HCT116 (cell line): Measurements from ENCODE around the gene PLK1. TPM values are rescaled to one million over a fixed set of nuclear protein-coding genes. Genes with fewer than 3 reads are reported as not detected.
"Not testable (repeated sequence)": the region's sequence is repeated elsewhere in the genome, so short reads cannot be mapped to it uniquely, and the experiment has no call there.

Experiments
- ATAC-seq: fragments of 200-7000 bp; cut with Tn5 transposase; 2 replicates; pipeline ENCODE4 v1.9.1; 2020; ENCODE audit warnings: mild to moderate bottlenecking, moderate library complexity
- BruUV-seq: library from RNA; stranded (reverse); fragments of 400-500 nt; replicated peaks from 2 replicates; lab custom pipeline; 2021; lab: Mats Ljungman, UMichigan
- CTCF ChIA-PET: fragments of 300-600 bp; sonication (Branson Sonifier 250); formaldehyde crosslinking; loops from one replicate; lab custom pipeline; 2021; ENCODE audit warnings: antibody characterized with exemption; lab: Charles Lee
- POLR2A ChIA-PET: fragments of 300-600, 350-600 bp; sonication (Branson Sonifier 250); formaldehyde crosslinking; loops from one replicate; lab custom pipeline; 2021; ENCODE audit warnings: antibody characterized with exemption; lab: Charles Lee
- RAD21 ChIA-PET, 2 experiments: fragments of 300-600 bp; sonication (Branson Sonifier 250); formaldehyde crosslinking; loops; one replicate each; lab custom pipeline; 2023; ENCODE audit warnings: low total read pairs in 2 of 2; ENCODE audit not compliant: uncharacterized antibody in 2 of 2, unreplicated experiment in 2 of 2, low non-redundant PET in 1 of 2; lab: Charles Lee
- DNase-seq: peaks from one replicate; pipeline ENCODE4 v3.0.0-alpha.2; 2010; ENCODE audit warnings: low read depth, low spot score
- H2AFZ ChIP-seq: fragments of 200-600 bp; shearing (Covaris generic), sonication (generic); 2 replicates; pipeline ENCODE4 v1.6.1; 2017; ENCODE audit warnings: low read depth, mixed run types, mixed read lengths, antibody characterized with exemption, low read length; ENCODE audit not compliant: poor library complexity, severe bottlenecking
- H3K27ac ChIP-seq: 2 replicates; pipeline ENCODE4 v1.5.1; 2012; ENCODE audit warnings: low read depth, low read length
- H3K27me3 ChIP-seq: fragments of 200-600 bp; sonication (generic); 2 replicates; pipeline ENCODE4 v1.6.1; 2016; ENCODE audit warnings: mixed run types, low read length, mixed read lengths; ENCODE audit not compliant: insufficient read depth
- H3K36me3 ChIP-seq, 2 experiments: fragments of 200-500 bp in 1 of 2; fragments of 200-600 bp in 1 of 2; sonication (Bioruptor generic) in 1 of 2; sonication (generic) in 1 of 2; 2 replicates each; pipeline versions ENCODE4 v1.5.1 to v1.6.1; 2014 to 2016; ENCODE audit warnings: low read length in 2 of 2, inconsistent platforms in 1 of 2, mixed read lengths in 1 of 2, mixed run types in 1 of 2; ENCODE audit not compliant: insufficient read depth in 2 of 2, control insufficient read depth in 1 of 2
- H3K4me1 ChIP-seq, 2 experiments: fragments of 200-600 bp in 1 of 2; sonication (generic) in 1 of 2; 2 replicates each; pipeline versions ENCODE4 v1.5.1 to v1.6.1; 2012 to 2017; ENCODE audit warnings: low read length in 2 of 2, inconsistent platforms in 1 of 2, mild to moderate bottlenecking in 1 of 2, mixed read lengths in 1 of 2, mixed run types in 1 of 2, moderate library complexity in 1 of 2; ENCODE audit not compliant: insufficient read depth in 2 of 2, control insufficient read depth in 1 of 2
- H3K4me2 ChIP-seq: fragments of 200-600 bp; sonication (generic); 2 replicates; pipeline ENCODE4 v1.6.1; 2017; ENCODE audit warnings: mixed run types, low read length, mixed read lengths
- H3K4me3 ChIP-seq, 2 experiments: fragments of 200-600 bp in 1 of 2; sonication (generic) in 1 of 2; replicated peaks in 1 of 2; 2 replicates each; pipeline ENCODE4 v1.5.1; 2011 to 2016; ENCODE audit warnings: low read length in 2 of 2, control low read depth in 1 of 2, low read depth in 1 of 2, mild to moderate bottlenecking in 1 of 2, mixed read lengths in 1 of 2, mixed run types in 1 of 2
- H3K79me2 ChIP-seq: fragments of 200-600 bp; sonication (generic); 2 replicates; pipeline ENCODE4 v1.6.1; 2017; ENCODE audit warnings: mild to moderate bottlenecking, mixed run types, low read length, moderate library complexity, mixed read lengths; ENCODE audit not compliant: insufficient read depth
- H3K9ac ChIP-seq: fragments of 200-600 bp; sonication (generic); 2 replicates; pipeline ENCODE4 v1.6.1; 2016; ENCODE audit warnings: low read length, mixed read lengths
- H3K9me2 ChIP-seq: fragments of 200-600 bp; sonication (generic), shearing (Covaris generic); 2 replicates; pipeline ENCODE4 v1.6.1; 2017; ENCODE audit warnings: mixed run types, mild to moderate bottlenecking, moderate library complexity; ENCODE audit not compliant: insufficient read depth
- H3K9me3 ChIP-seq, 2 experiments: fragments of 200-500 bp in 1 of 2; fragments of 200-600 bp in 1 of 2; sonication (Bioruptor generic) in 1 of 2; sonication (generic) in 1 of 2; 2 replicates each; pipeline ENCODE4 v1.6.1; 2014 to 2017; ENCODE audit warnings: low read length in 2 of 2, mixed read lengths in 2 of 2, inconsistent platforms in 1 of 2, low read depth in 1 of 2, mild to moderate bottlenecking in 1 of 2, mixed run types in 1 of 2, moderate library complexity in 1 of 2; ENCODE audit not compliant: control insufficient read depth in 1 of 2, insufficient read depth in 1 of 2
- H4K20me1 ChIP-seq: fragments of 200-600 bp; sonication (generic), shearing (Covaris generic); 2 replicates; pipeline ENCODE4 v1.6.1; 2017; ENCODE audit warnings: mixed run types, mild to moderate bottlenecking, moderate library complexity; ENCODE audit not compliant: insufficient read depth
- CBX3 ChIP-seq: IDR thresholded peaks from 2 replicates; pipeline ENCODE4 v1.6.1; 2012; ENCODE audit warnings: low read depth
- CEBPB ChIP-seq: IDR thresholded peaks from 2 replicates; pipeline ENCODE4 v1.6.1; 2012; ENCODE audit warnings: low read depth
- EGR1 ChIP-seq: IDR thresholded peaks from 2 replicates; pipeline ENCODE4 v1.6.1; 2012; ENCODE audit warnings: low read depth
- ELF1 ChIP-seq: IDR thresholded peaks from 2 replicates; pipeline ENCODE4 v1.6.1; 2012; ENCODE audit warnings: low read depth, borderline replicate concordance
- EZH2 ChIP-seq: fragments of 200-600 bp; sonication (generic); IDR thresholded peaks from 2 replicates; pipeline ENCODE4 v1.6.1; 2017; ENCODE audit warnings: antibody characterized with exemption, mixed run types
- EZH2phosphoT487 ChIP-seq: fragments of 200-600 bp; IDR thresholded peaks from 2 replicates; pipeline ENCODE4 v1.6.1; 2018; ENCODE audit warnings: antibody characterized with exemption, borderline replicate concordance
- FOSL1 ChIP-seq: IDR thresholded peaks from 2 replicates; pipeline ENCODE4 v1.6.1; 2012; ENCODE audit warnings: low read depth
- JUND ChIP-seq: IDR thresholded peaks from 2 replicates; pipeline ENCODE4 v1.6.1; 2012
- MAX ChIP-seq: IDR thresholded peaks from 2 replicates; pipeline ENCODE4 v1.6.1; 2012
- POLR2AphosphoS5 ChIP-seq: IDR thresholded peaks from 2 replicates; pipeline ENCODE4 v1.6.1; 2011; ENCODE audit warnings: mild to moderate bottlenecking, low read depth, low read length, moderate library complexity
- RAD21 ChIP-seq: IDR thresholded peaks from 2 replicates; pipeline ENCODE4 v1.6.1; 2012; ENCODE audit warnings: low read depth, mild to moderate bottlenecking
- SIN3A ChIP-seq: IDR thresholded peaks from 2 replicates; pipeline ENCODE4 v1.6.1; 2012; ENCODE audit warnings: low read depth
- SP1 ChIP-seq: IDR thresholded peaks from 2 replicates; pipeline ENCODE4 v1.6.1; 2012; ENCODE audit warnings: low read depth
- SRF ChIP-seq: IDR thresholded peaks from 2 replicates; pipeline ENCODE4 v1.6.1; 2012; ENCODE audit warnings: low read depth
- TCF7L2 ChIP-seq: IDR thresholded peaks from 2 replicates; pipeline ENCODE4 v1.7.0; 2011; ENCODE audit warnings: borderline replicate concordance, inconsistent platforms; ENCODE audit not compliant: insufficient read depth, insufficient read length; ENCODE audit errors: extremely low read depth
- YY1 ChIP-seq: IDR thresholded peaks from 2 replicates; pipeline ENCODE4 v1.6.1; 2011; ENCODE audit warnings: low read length, low read depth, moderate library complexity, mild to moderate bottlenecking; ENCODE audit not compliant: insufficient replicate concordance; ENCODE audit errors: extremely low read depth
- ZBTB33 ChIP-seq: IDR thresholded peaks from 2 replicates; pipeline ENCODE4 v1.6.1; 2011; ENCODE audit warnings: mild to moderate bottlenecking, low read length, moderate library complexity; ENCODE audit not compliant: insufficient replicate concordance; ENCODE audit errors: extremely low read depth
- ZFX ChIP-seq: fragments of 450-650 bp; IDR thresholded peaks from 2 replicates; pipeline ENCODE4 v1.6.1; 2017
- intact Hi-C: fragments of 100-400 bp; cut with micrococcal nuclease; formaldehyde crosslinking; loops from 2 replicates; pipeline ENCODE4 v1.10.0; 2022
- total RNA-seq: library from RNA; stranded (reverse); gene quantifications from one replicate; pipeline ENCODE4 v1.2.1, GENCODE V29; 2021; ENCODE audit not compliant: unreplicated experiment

Gene PLK1
- total RNA-seq, 1 experiment from 2014 or later, result 144 TPM

- RAD21 ChIA-PET, result no interaction called here
- DNase-seq (no peak), ATAC-seq (no peak)
- H3K9me3 ChIP-seq, result no peaks in the 10 kb centered on the region
- H3K4me3 ChIP-seq, result no peak overlapping the region
- H4K20me1 ChIP-seq, result no peaks in the 10 kb centered on the region
- no peak for TF ChIP-seq EGR1
- TF ChIP-seq MAX, result no peak
- no peak for TF ChIP-seq ZFX
- no peak for TF ChIP-seq ZBTB33
- TF ChIP-seq RAD21, result no peak
- TF ChIP-seq EZH2phosphoT487, result no peak
- no peak for TF ChIP-seq JUND
- no peak for TF ChIP-seq SP1
- TF ChIP-seq EZH2, result no peak
- TF ChIP-seq YY1, result no peak
- TF ChIP-seq TCF7L2, result no peak
- TF ChIP-seq SIN3A, result no peak
- no peak for TF ChIP-seq FOSL1
- TF ChIP-seq SRF, result no peak
- no peak for TF ChIP-seq CBX3
- TF ChIP-seq ELF1, result no peak
- TF ChIP-seq CEBPB, result no peak
- TF ChIP-seq POLR2AphosphoS5, result no peak
- POLR2A ChIA-PET, result no interaction called here
- no peaks in the 10 kb centered on the region for H3K9me2 ChIP-seq
- intact Hi-C loops, result no loop called here
- H3K9ac ChIP-seq, result no peak overlapping the region
- H3K4me2 ChIP-seq, result no peak overlapping the region
- no peaks in the 10 kb centered on the region for H3K4me1 ChIP-seq
- H2AFZ ChIP-seq, result no peak overlapping the region
- CTCF ChIA-PET, result no interaction called here
- no peaks in the 10 kb centered on the region for H3K27me3 ChIP-seq
- no peak overlapping the region for H3K27ac ChIP-seq
- no TSS peak for BruUV-seq
- H3K79me2 ChIP-seq, result no peaks in the 10 kb centered on the region
- H3K36me3 ChIP-seq, result no peaks in the 10 kb centered on the region
Observed at GRCh38 chr16:23716484-23716883, 37.8 kb downstream of the PLK1 start.

- intact Hi-C loops, DNase-seq, H2AFZ ChIP-seq, ATAC-seq, H4K20me1 ChIP-seq, H3K9me2 ChIP-seq, H3K4me3 ChIP-seq, H3K9ac ChIP-seq, RAD21 ChIA-PET, H3K4me1 ChIP-seq, CTCF ChIA-PET, BruUV-seq, H3K9me3 ChIP-seq, H3K27me3 ChIP-seq, H3K36me3 ChIP-seq, POLR2A ChIA-PET, H3K4me2 ChIP-seq, H3K79me2 ChIP-seq, H3K27ac ChIP-seq: not testable (repeated sequence)
Observed at GRCh38 chr16:23722613-23723240, 44.0 kb downstream of the PLK1 start.
